NK-92 (cell line): ENCODE data around the gene POLR3GL.
"Not testable (repeated sequence)": the region's sequence is repeated elsewhere in the genome, so short reads cannot be mapped to it uniquely, and the experiment has no call there.

Experiments used
- DNase-seq: peaks from one replicate; lab custom pipeline; 2025; ENCODE audit not compliant: unreplicated experiment; lab: John Stamatoyannopoulos, UW

The POLR3GL gene, protein sequence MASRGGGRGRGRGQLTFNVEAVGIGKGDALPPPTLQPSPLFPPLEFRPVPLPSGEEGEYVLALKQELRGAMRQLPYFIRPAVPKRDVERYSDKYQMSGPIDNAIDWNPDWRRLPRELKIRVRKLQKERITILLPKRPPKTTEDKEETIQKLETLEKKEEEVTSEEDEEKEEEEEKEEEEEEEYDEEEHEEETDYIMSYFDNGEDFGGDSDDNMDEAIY

GRCh38 chr1:145964328-145965118 is at the start of gene POLR3GL, which contains the start of gene ANKRD34A:
Gene POLR3GL (plus strand): TSS chr1:145964690. CDS start chr1:145974866, 10,176 bp downstream.
Gene ANKRD34A (minus strand): TSS chr1:145964575. CDS start chr1:145961759, 2,816 bp downstream.
- DNase-seq = peak; percentile 24

GRCh38 chr1:145916745-145917144 is 47.7 kb upstream of the POLR3GL start:
- no peak for DNase-seq

DNA sequence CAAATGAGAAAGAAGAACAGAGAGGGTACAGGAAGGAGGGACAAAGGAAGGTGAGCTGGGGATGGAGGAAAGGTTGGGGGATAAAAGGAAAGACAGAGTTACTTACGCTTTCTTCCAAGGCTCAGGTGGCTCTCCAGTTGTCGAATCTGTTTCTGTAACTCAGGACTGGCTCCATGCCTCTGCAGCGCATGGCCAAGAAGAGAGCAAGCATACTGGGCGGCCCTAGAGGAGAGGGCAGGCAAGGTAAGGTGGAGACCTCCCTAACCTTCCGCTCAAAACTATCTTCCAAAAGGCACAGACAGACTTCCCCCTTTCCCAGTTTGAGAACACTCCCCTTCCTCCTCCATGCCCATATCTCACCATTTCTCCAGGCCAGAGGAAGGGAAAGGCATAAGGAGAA is 46.9 kb upstream of the POLR3GL start:
- DNase-seq = no peak

DNA sequence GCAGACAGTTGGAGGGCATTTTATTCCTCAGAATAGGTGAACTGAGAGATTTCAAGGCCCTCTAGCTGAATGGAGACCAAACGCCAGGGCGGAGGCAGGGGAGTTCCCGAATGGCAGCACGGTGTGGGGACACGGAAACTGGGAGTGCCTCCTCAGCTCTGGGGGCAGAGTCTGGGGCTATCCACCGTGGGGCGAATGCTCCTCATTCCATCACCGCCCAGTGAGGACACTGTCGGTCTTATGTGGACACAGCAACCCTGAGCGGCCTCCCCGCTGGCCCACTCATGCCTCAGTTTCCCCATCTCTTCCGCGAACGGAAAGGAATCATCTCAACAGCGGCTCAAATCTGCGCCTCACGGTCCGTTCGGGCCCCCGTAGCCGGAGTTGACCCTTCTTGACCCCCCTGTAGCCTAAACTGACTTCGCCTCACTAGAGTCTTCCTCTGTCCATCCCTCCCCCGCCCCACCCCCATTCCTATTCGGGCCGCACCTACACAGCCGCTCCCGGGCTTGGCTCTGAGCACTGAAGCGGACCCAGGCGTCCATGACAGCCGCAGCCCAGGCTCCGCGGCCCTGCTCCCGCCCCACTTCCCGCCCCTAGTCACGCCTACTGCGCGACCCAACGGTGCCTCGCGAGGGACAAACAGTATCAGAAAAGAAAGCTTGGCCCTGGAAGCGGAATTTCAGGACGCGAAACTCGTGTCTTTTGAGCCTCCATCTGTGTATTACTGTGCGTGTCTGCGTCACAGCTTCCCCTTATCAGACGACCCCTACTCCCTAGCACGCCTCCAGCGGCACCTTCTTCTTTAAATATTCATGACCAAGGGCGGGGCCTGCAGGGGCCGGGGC is 46.1 kb upstream of the POLR3GL start, which contains the start of gene PEX11B:
TSS of gene PEX11B (minus strand) at position 574 of the 848 bp plus-strand sequence. CDS start at position 545, 29 bp downstream.
- DNase-seq = peak; percentile 49

- DNase-seq = no peak
These were observed 45.2 kb upstream of the POLR3GL start for GRCh38 chr1:145918992-145919939.

GRCh38 chr1:145920297-145920696 is 44.2 kb upstream of the POLR3GL start:
- not testable (repeated sequence) for DNase-seq

- no peak for DNase-seq
These were observed 42.2 kb upstream of the POLR3GL start for GRCh38 chr1:145922266-145922665.

DNA sequence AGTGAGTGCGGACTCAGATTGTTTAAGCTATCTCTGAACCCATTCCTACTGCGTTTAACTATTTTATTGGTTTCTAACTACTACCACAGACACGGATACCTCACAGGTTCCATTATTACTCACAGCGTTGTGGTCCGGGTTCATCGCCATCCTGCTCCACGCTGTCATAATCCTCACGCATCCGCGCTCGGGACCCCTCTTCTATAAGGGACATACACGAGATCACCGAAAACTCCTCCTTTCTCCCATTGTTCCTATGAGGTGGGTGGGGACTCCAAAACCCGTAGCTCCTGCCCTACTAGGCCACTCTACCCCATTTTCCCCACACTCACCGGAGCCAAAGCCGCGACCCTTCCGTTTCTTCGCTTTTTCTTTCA is 37.8 kb upstream of the POLR3GL start:
- DNase-seq = no peak

- DNase-seq = peak; percentile 79
These were observed 37.2 kb upstream of the POLR3GL start, which contains the start of gene RBM8A for GRCh38 chr1:145927063-145927886. Gene RBM8A (minus strand): TSS chr1:145927484. CDS start chr1:145927426, 58 bp downstream.

- DNase-seq = no peak
These were observed 36.4 kb upstream of the POLR3GL start for GRCh38 chr1:145927916-145928643.

GRCh38 chr1:145932522-145933009 is 31.9 kb upstream of the POLR3GL start:
- DNase-seq = not testable (repeated sequence)

- no peak for DNase-seq
These were observed 28.8 kb upstream of the POLR3GL start for GRCh38 chr1:145935708-145936107.

GRCh38 chr1:145936247-145936646 is 28.2 kb upstream of the POLR3GL start:
- DNase-seq = no peak

DNA sequence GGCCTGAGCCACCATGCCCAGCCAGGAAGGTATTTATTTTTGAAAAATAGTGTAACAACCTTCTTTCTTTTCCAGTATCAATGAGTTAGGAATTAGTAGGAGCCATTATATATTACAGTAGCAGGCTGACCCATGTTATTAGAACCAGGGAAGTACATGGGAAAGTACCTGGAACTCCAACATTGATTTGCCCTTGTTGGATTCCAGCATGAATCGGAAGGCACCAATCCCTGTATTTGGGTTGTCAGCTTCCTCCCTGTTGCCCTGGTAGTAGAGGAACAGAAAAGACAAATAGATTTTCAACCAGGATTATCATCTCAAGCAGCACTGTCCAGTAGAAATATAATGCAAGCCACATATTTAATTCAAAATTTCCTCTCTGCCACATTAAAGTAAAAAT is 27.1 kb upstream of the POLR3GL start:
- no peak for DNase-seq

DNA sequence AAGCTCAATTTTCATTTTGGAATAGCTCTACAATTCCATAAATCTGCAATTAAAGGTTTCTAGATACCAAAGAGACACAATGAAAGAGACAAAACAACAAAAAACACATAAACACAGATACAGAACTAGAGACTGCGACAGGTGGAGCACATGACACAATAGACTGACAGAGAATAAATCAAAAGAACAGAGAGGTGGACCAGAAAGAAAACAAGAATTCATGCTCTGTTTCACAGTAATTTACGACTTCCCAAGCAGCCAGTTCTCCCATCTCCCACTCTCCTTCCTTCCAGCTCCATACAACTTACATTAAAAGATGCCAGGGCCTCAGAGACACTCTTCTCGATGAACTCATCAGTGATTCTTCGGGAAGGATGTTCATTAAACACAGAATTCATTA is 22.1 kb upstream of the POLR3GL start:
- no peak for DNase-seq

DNA sequence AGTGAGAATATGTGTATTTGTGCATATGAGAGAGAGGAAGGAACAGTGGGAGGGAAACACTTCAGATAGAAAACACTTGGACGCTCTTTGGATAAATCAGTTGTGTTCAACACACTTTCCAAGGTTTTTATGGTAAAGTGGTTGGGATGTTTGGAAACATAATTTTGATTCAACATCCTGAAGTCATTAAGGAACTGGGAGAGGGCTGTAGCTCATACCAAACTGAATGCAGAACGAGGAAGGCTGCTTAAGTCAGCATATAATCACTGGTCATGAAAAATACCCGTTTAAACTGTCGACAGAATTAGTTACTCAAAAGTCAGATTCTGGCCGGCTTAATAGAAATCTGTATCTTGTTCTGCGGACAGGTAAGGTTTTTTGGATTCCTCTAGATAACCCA is 21.6 kb upstream of the POLR3GL start:
- no peak for DNase-seq

DNA sequence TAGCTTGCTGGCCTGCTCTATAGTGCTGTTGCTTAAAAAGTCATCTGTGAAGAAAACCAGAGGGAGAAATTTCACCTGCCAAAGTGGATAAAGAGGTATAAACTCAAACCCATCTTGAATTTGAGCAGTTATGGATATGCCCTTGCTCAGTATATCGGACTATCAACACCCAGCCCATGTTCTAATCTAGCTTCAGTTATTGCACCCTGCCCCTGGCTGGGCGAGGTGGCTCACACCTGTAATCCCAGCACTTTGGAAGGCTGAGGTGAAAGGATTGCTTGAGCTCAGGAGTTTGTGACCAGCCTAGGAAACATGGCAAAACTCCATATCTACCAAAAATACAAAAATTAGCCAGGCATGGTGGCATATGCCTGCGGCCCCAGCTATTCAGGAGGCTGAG is 20.0 kb upstream of the POLR3GL start:
- DNase-seq = no peak

GRCh38 chr1:145946477-145946986 is 18.0 kb upstream of the POLR3GL start:
- DNase-seq = no peak
